Ovary (tissue), 9 donors: ENCODE data around the gene PDE5A. TPM values are rescaled to one million over a fixed set of nuclear protein-coding genes. Genes with fewer than 3 reads are reported as not detected.
"Not testable (repeated sequence)": the region's sequence is repeated elsewhere in the genome, so short reads cannot be mapped to it uniquely, and the experiment has no call there.

Experiments
- DNase-seq, 5 donors: peaks; one replicate each; pipeline ENCODE4 v3.0.0-alpha.2; 2019 to 2020
- H3K27ac ChIP-seq, 2 donors: fragments of 200-600 bp; one replicate each; pipeline versions ENCODE4 v1.5.1 to v1.8.0; 2019 to 2022
- H3K27me3 ChIP-seq: fragments of 200-600 bp; one replicate; pipeline ENCODE4 v1.8.0; 2022
- H3K36me3 ChIP-seq: fragments of 200-600 bp; sonication (generic); one replicate; pipeline ENCODE4 v1.5.1; 2019
- H3K4me1 ChIP-seq: one replicate; pipeline ENCODE4 v1.8.1; 2013; ENCODE audit warnings: mild to moderate bottlenecking, moderate library complexity; ENCODE audit not compliant: insufficient read depth
- H3K4me3 ChIP-seq: fragments of 200-600 bp; sonication (generic); one replicate; pipeline ENCODE4 v1.5.1; 2017
- H3K9me3 ChIP-seq, 2 donors: fragments of 200-600 bp in 1 of 2; sonication (generic) in 1 of 2; one replicate each; pipeline versions ENCODE4 v1.5.1 to v1.8.1; 2013 to 2019; ENCODE audit warnings: mild to moderate bottlenecking in 1 of 2, moderate library complexity in 1 of 2
- EP300 ChIP-seq: sonication (generic); formaldehyde crosslinking; IDR thresholded peaks from one replicate; pipeline ENCODE4 v1.6.1; 2017; ENCODE audit warnings: antibody characterized with exemption
- POLR2A ChIP-seq: fragments of 450-650 bp; IDR thresholded peaks from one replicate; pipeline ENCODE4 v1.6.1; 2017; ENCODE audit warnings: antibody characterized with exemption, mild to moderate bottlenecking, moderate library complexity
- WGBS, 3 donors: extraction: QIAGEN DNeasy Blood & Tissue Kit in 1 of 3; methylation state at CpG; one replicate each; pipeline versions ENCODE4 v1.1.5 to v1.1.7; 2013 to 2017; 5-methylcytosine and 5-hydroxymethylcytosine counted together
- intact Hi-C, 4 donors: fragments of 100-400 bp; cut with DNase I; formaldehyde crosslinking; loops; one replicate each; pipeline versions ENCODE4 v1.11.0 to v1.15.1; 2022 to 2023
- polyA plus RNA-seq, 2 donors: library from polyadenylated mRNA; stranded (reverse); fragments of 200-250 nt in 1 of 2; fragments of 350-450 nt in 1 of 2; fragmentation: Illumina TruSeq in 1 of 2; extraction: RNeasy Lipid Tissue Mini Kit (QIAGEN cat#74804) in 1 of 2; gene quantifications; one replicate each; pipeline ENCODE4 v1.2.3, GENCODE V29; 2013 to 2014
- total RNA-seq, 7 donors: library from RNA; depleted of rRNA in 2 of 7; stranded (reverse); fragments of >200 nt in 2 of 7; fragmentation: NEBNext Ultra II Directional in 3 of 7; extraction: Animal tissue kit (Norgen Biotek cat#: 25700) in 3 of 7; gene quantifications; one replicate each; pipeline versions ENCODE4 v1.1.0 to v1.2.4, GENCODE V29; 2016 to 2023
- TF ChIP-seq, protein P1 (sequence below), 3 donors: fragments of 450-650 bp in 2 of 3; fragments of 200-600 bp in 1 of 3; IDR thresholded peaks; one replicate each; pipeline versions ENCODE4 v1.5.1 to v1.8.0; 2016 to 2022; ENCODE audit warnings: antibody characterized with exemption in 3 of 3, mild to moderate bottlenecking in 1 of 3
- donor health status: DM: no; HTN: no; CAD: no; lungs with moderate emphysema.
- donor health status: DM: no; HTN: no; CAD: no.
- donor health status: Bipolar disorder and iron deficiency.
- donor health status: DM: yes; HTN: yes; CAD: no.
- donor health status: DM: no; HTN: no; CAD: no.
- donor health status: DM: yes; HTN: yes; CAD: no.

Gene PDE5A
- total and polyA plus RNA-seq, 9 donors: 4.6 to 25.3 (median 9.7) TPM

DNA sequence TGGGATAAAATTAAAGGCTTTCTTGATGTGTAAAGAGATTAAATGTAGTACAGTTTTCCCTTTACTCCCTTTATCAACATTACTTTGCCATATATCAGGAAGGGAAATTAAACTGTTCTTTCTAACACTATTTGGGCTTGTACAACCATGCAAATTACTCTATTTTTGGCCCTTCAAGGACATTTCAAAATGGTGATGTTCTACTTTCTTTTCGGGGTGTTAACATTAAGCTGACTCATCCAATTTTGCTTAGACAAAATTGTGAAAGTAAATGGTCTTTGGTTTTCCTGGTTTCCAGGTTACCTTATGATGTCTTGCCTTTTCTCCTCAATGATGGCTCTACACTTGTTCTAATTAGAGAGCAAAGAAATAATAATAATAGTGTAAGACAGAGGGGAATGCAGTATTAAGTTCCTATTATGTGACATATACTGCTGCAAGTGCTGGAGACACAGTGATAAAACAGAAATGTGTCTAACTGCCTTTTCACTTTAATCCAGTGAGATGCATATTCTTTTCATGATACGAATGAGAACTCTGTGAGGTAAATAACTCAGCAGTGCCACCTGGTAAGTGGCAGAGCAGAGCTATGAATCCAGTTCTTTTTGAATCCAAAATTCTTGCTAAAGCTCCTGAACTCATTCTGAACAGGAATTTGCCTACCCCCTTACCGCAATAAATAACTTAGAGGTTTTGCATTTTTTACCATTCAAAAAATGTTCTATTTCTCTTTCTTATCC is 35.7 kb upstream of the PDE5A start:
- no peak overlapping the region for H3K27ac ChIP-seq
- H3K9me3 ChIP-seq: no peaks in the 10 kb centered on the region
- TF ChIP-seq, protein P1, sequence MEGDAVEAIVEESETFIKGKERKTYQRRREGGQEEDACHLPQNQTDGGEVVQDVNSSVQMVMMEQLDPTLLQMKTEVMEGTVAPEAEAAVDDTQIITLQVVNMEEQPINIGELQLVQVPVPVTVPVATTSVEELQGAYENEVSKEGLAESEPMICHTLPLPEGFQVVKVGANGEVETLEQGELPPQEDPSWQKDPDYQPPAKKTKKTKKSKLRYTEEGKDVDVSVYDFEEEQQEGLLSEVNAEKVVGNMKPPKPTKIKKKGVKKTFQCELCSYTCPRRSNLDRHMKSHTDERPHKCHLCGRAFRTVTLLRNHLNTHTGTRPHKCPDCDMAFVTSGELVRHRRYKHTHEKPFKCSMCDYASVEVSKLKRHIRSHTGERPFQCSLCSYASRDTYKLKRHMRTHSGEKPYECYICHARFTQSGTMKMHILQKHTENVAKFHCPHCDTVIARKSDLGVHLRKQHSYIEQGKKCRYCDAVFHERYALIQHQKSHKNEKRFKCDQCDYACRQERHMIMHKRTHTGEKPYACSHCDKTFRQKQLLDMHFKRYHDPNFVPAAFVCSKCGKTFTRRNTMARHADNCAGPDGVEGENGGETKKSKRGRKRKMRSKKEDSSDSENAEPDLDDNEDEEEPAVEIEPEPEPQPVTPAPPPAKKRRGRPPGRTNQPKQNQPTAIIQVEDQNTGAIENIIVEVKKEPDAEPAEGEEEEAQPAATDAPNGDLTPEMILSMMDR (IDR thresholded peaks at IDR 0.05): no peak
- H3K36me3 ChIP-seq: no peaks in the 10 kb centered on the region
- intact Hi-C loops: no loop called here
- no peaks in the 10 kb centered on the region for H3K4me1 ChIP-seq
- no peak for DNase-seq
- no peaks in the 10 kb centered on the region for H3K27me3 ChIP-seq
- 53 to 71% (median 62%) methylated on average over 3 of the region's 3 CpGs for WGBS, 3 donors
- H3K4me3 ChIP-seq: no peak overlapping the region

DNA sequence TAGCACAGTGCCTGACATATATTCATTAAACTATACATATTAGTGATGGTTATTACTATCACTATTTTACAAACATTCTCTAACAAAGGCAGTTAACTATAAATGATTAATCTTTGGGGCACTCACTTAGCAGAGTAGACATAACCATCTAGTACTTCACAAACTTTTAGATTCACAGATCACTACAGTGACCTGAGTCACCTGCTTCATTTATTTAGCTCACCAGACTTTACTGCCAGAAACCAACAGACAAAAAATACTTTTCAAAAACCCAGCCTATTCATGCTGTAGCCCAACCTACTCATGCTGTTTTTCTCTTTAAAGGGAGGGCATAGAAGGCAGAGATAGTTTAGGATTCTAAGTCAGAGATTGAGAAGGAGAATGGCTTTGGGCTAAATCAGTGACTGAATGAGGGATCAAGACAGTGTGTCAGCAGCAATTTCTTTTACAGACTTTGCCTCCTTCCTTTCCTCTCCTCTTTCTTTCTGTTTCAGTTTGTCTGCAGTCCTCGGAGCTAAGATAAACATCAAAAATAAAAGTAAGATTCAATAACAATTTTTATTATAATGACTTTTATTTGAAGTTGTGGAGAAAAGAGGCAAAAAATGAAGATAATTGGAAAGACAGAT is 34.7 kb upstream of the PDE5A start:
- no peaks in the 10 kb centered on the region for H3K27me3 ChIP-seq
- no peaks in the 10 kb centered on the region for H3K9me3 ChIP-seq
- no peak overlapping the region for H3K27ac ChIP-seq
- no peak for DNase-seq
- 10 to 23% (median 19%) methylated on average over 1 of the region's 1 CpG for WGBS, 3 donors
- TF ChIP-seq POLR2A: no peak
- H3K4me3 ChIP-seq: no peak overlapping the region
- no peaks in the 10 kb centered on the region for H3K36me3 ChIP-seq
- H3K4me1 ChIP-seq: no peaks in the 10 kb centered on the region
- intact Hi-C loops: no loop called here

DNA sequence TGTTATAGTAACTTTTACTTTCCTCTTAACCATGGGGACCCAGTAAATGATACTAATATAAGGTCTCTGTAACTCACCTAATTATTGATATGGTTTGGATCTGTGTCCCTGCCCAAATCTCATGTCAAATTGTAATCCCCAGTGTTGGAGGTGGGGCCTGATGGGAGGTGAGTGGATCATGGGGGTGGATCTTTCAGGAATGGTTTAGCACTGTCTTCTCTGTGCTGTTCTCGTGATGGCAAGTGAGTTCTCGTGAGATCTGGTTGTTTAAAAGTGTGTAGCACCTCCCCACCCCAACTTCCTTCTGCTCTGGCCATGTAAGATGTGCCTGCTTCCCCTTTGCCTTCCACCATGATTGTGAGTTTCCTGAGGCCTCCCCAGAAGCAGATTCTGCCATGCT is 34.0 kb upstream of the PDE5A start:
- H3K27me3 ChIP-seq, H3K9me3 ChIP-seq, H3K4me1 ChIP-seq, H3K27ac ChIP-seq, intact Hi-C loops, H3K36me3 ChIP-seq, DNase-seq, H3K4me3 ChIP-seq: not testable (repeated sequence)
- 73 to 94% (median 81%) methylated on average over 2 of the region's 2 CpGs for WGBS, 3 donors

GRCh38 chr4:119661231-119661630 is 32.6 kb upstream of the PDE5A start:
- Histone ChIP-seq H3K27ac (no peak overlapping the region), H3K4me1 (no peaks in the 10 kb centered on the region), H3K9me3 (no peaks in the 10 kb centered on the region), H3K4me3 (no peak overlapping the region), H3K27me3 (no peaks in the 10 kb centered on the region), H3K36me3 (no peaks in the 10 kb centered on the region)
- intact Hi-C loops: no loop called here
- WGBS, 3 donors: 74 to 76% (median 76%) methylated on average over 1 of the region's 1 CpG
- TF ChIP-seq POLR2A (no peak), EP300 (no peak)
- TF ChIP-seq, protein P1 (IDR thresholded peaks at IDR 0.05): no peak
- no peak for DNase-seq

GRCh38 chr4:119659576-119659975 is 31.0 kb upstream of the PDE5A start:
- TF ChIP-seq EP300 (no peak), POLR2A (no peak)
- TF ChIP-seq, protein P1 (IDR thresholded peaks at IDR 0.05): no peak
- DNase-seq: no peak
- no peaks in the 10 kb centered on the region for H3K9me3 ChIP-seq
- H3K27me3 ChIP-seq: no peaks in the 10 kb centered on the region
- intact Hi-C loops: no loop called here
- no peaks in the 10 kb centered on the region for H3K36me3 ChIP-seq
- H3K27ac ChIP-seq: no peak overlapping the region
- H3K4me3 ChIP-seq: no peak overlapping the region
- H3K4me1 ChIP-seq: no peaks in the 10 kb centered on the region
